ENCODE measurements around the gene OTOGL. TPM values are rescaled to one million over a fixed set of nuclear protein-coding genes. Genes with fewer than 3 reads are reported as not detected.
"Not testable (repeated sequence)": the region's sequence is repeated elsewhere in the genome, so short reads cannot be mapped to it uniquely, and the experiment has no call there.

OTOGL gene
- polyA plus RNA-seq, 2 of the 4 experiments (the other 2 are of a cell fraction): 0.04 TPM; not detected in 1

- FAIRE-seq (no peak), DNase-seq (ENCODE audit: low read depth in 1 of 2, low spot score in 1 of 2) (no peak), ATAC-seq (no peak)
- 30% methylated on average over 2 of the region's 2 CpGs for WGBS (ENCODE audit: missing lambda C conversion rate)
- POLR2A ChIA-PET: no interaction called here
- H3K9me3 ChIP-seq: no peaks in the 10 kb centered on the region
- H3K4me1 ChIP-seq: no peaks in the 10 kb centered on the region
- no peak overlapping the region for H3K4me2 ChIP-seq
- CTCF ChIA-PET: no interaction called here
- TF ChIP-seq JUN (IDR thresholded peaks at IDR 0.05) (no peak), PHF8 (IDR thresholded peaks at IDR 0.05; ENCODE audit: borderline replicate concordance, low read depth) (no peak), RARB (CRISPR knock-in tag; IDR thresholded peaks at IDR 0.05) (no peak), RAD21 (conservative IDR thresholded peaks at IDR 0.05 in 1 of 2, IDR thresholded peaks at IDR 0.05 in 1 of 2) (no peak), NR3C1 (IDR thresholded peaks at IDR 0.05) (no peak), CBX8 (IDR thresholded peaks at IDR 0.05) (no peak), SMC3 (IDR thresholded peaks at IDR 0.05) (no peak), JUNB (IDR thresholded peaks at IDR 0.05) (no peak), POLR2AphosphoS2 (conservative IDR thresholded peaks at IDR 0.05; ENCODE audit: low read length) (no peak), RNF2 (IDR thresholded peaks at IDR 0.05; ENCODE audit: borderline replicate concordance, low read depth) (no peak), CHD2 (IDR thresholded peaks at IDR 0.05; ENCODE audit: low read length, partially characterized antibody) (no peak), HOXB13 (CRISPR knock-in tag; IDR thresholded peaks at IDR 0.05; ENCODE audit: low read depth) (no peak), ELK1 (IDR thresholded peaks at IDR 0.05; ENCODE audit: low read depth, low read length) (no peak), MAZ (IDR thresholded peaks at IDR 0.05; ENCODE audit: borderline replicate concordance, low read depth, low read length) (no peak), TFCP2L1 (CRISPR knock-in tag; IDR thresholded peaks at IDR 0.05) (no peak), HEYL (CRISPR knock-in tag; IDR thresholded peaks at IDR 0.05) (no peak)
- no peak overlapping the region for H3K4me3 ChIP-seq
- no peak overlapping the region for H3K27ac ChIP-seq
These were observed 34.4 kb upstream of the OTOGL start for GRCh38 chr12:80064951-80065350.

GRCh38 chr12:80068173-80068572 lies 31.2 kb upstream of the OTOGL start:
- no peak for ATAC-seq

GRCh38 chr12:80083892-80084614 lies 15.3 kb upstream of the OTOGL start:
- CTCF ChIA-PET: interaction anchor here (0.6 kb wide), 1 partner anchor 25 kb away, joined by 3 read pairs; no protein-coding TSS in a partner anchor
- H3K9me3 ChIP-seq; DNase-seq (ENCODE audit: low read depth in 1 of 2, low spot score in 1 of 2); POLR2A ChIA-PET; ATAC-seq; H3K27ac ChIP-seq; H3K4me2 ChIP-seq; H3K4me1 ChIP-seq; FAIRE-seq; H3K4me3 ChIP-seq: not testable (repeated sequence)
- 40% methylated on average over 8 of the region's 9 CpGs for WGBS (ENCODE audit: missing lambda C conversion rate)

More at GRCh38 chr12:80068173-80068572, 31.2 kb upstream of the OTOGL start:
- DNase-seq (ENCODE audit: low read depth in 1 of 2, low spot score in 1 of 2): peak in 1 of 2 experiments; percentile 6
- TF ChIP-seq TFCP2L1 (CRISPR knock-in tag; IDR thresholded peaks at IDR 0.05): no peak
- no peak for TF ChIP-seq SMC3 (IDR thresholded peaks at IDR 0.05)
- TF ChIP-seq SREBF2 (IDR thresholded peaks at IDR 0.05): no peak
- TF ChIP-seq MYC (IDR thresholded peaks at IDR 0.05; ENCODE audit: borderline replicate concordance, low read length): no peak
- TF ChIP-seq CHD2 (IDR thresholded peaks at IDR 0.05; ENCODE audit: low read length, partially characterized antibody): no peak
- no peak for TF ChIP-seq HOXB13 (CRISPR knock-in tag; IDR thresholded peaks at IDR 0.05; ENCODE audit: low read depth)
- no peak for TF ChIP-seq CTCF (IDR thresholded peaks at IDR 0.05)
- TF ChIP-seq PHF8 (IDR thresholded peaks at IDR 0.05; ENCODE audit: borderline replicate concordance, low read depth): no peak
- TF ChIP-seq JUN (IDR thresholded peaks at IDR 0.05): no peak
- no peak for TF ChIP-seq HES2 (IDR thresholded peaks at IDR 0.05)
- TF ChIP-seq HDAC2 (IDR thresholded peaks at IDR 0.05): no peak
- TF ChIP-seq ZC3H11A (IDR thresholded peaks at IDR 0.05): no peak
- no peak for TF ChIP-seq BCL3 (IDR thresholded peaks at IDR 0.05)
- no peak for TF ChIP-seq CEBPB (IDR thresholded peaks at IDR 0.05)
- no peak for TF ChIP-seq RCOR1 (IDR thresholded peaks at IDR 0.05; ENCODE audit: low read depth, low read length)
- no peak for TF ChIP-seq NPAS2 (CRISPR knock-in tag; IDR thresholded peaks at IDR 0.05; ENCODE audit: borderline replicate concordance)
- no peak for TF ChIP-seq ZSCAN20 (CRISPR knock-in tag; IDR thresholded peaks at IDR 0.05)
- no peak for TF ChIP-seq JUNB (IDR thresholded peaks at IDR 0.05)
- TF ChIP-seq ESRRA (IDR thresholded peaks at IDR 0.05; ENCODE audit: borderline replicate concordance, low read length): no peak
- POLR2A ChIA-PET: no interaction called here
- H3K9me3 ChIP-seq: no peaks in the 10 kb centered on the region
- CTCF ChIA-PET: no interaction called here
- no peak overlapping the region for H3K27ac ChIP-seq
- no peak for FAIRE-seq
- 20% methylated on average over 2 of the region's 2 CpGs for WGBS (ENCODE audit: missing lambda C conversion rate)
- H3K4me3 ChIP-seq: no peak overlapping the region
- H3K4me1 ChIP-seq: no peaks in the 10 kb centered on the region
- H3K4me2 ChIP-seq: no peak overlapping the region
